K562 (cell line): ENCODE measurements around the gene C2orf42. TPM values are rescaled to one million over a fixed set of nuclear protein-coding genes. Genes with fewer than 3 reads are reported as not detected.

Source experiments
- CBX1 ChIP-seq: sonication (generic); IDR thresholded peaks from 2 replicates; pipeline ENCODE4 v1.6.1; 2016; ENCODE audit warnings: antibody characterized with exemption, low read depth, mild to moderate bottlenecking
- DMBX1 ChIP-seq: fragments of 250-450 bp; sonication (Bioruptor Pico); IDR thresholded peaks from 2 replicates; pipeline ENCODE4 v1.8.0; 2022; ENCODE audit warnings: inconsistent platforms, mild to moderate bottlenecking, moderate library complexity, borderline replicate concordance
- HEY1 ChIP-seq: fragments of 250-450 bp; sonication (Bioruptor Pico); IDR thresholded peaks from 2 replicates; pipeline ENCODE4 v1.5.0; 2020; ENCODE audit warnings: mild to moderate bottlenecking, moderate library complexity, borderline replicate concordance
- HNRNPL ChIP-seq: fragments of 200-400 bp; formaldehyde crosslinking; IDR thresholded peaks from 2 replicates; pipeline ENCODE4 v1.6.1; 2017; ENCODE audit warnings: low read depth, mild to moderate bottlenecking, low read length
- KHSRP ChIP-seq: fragments of 450-650 bp; IDR thresholded peaks from 2 replicates; pipeline ENCODE4 v1.6.1; 2017
- PHB ChIP-seq: fragments of 250-450 bp; sonication (Bioruptor Pico); IDR thresholded peaks from 2 replicates; pipeline ENCODE4 v1.5.0; 2021
- POLR2G ChIP-seq: fragments of 200-400 bp; formaldehyde crosslinking; IDR thresholded peaks from 2 replicates; pipeline ENCODE4 v1.6.1; 2017; ENCODE audit warnings: low read depth, mild to moderate bottlenecking, antibody characterized with exemption, low read length, moderate library complexity
- RHOXF2B ChIP-seq: fragments of 250-450 bp; sonication (Bioruptor Pico); conservative IDR thresholded peaks from 2 replicates; pipeline ENCODE4 v1.5.1; 2021
- SRF ChIP-seq, 2 experiments: fragments of 250-450, 450-650 bp in 1 of 2; sonication (Bioruptor Pico) in 1 of 2; sonication (generic) in 1 of 2; formaldehyde crosslinking; IDR thresholded peaks; 2 replicates each; pipeline versions ENCODE4 v1.5.0 to v1.5.1; 2020 to 2022; ENCODE audit warnings: mild to moderate bottlenecking in 1 of 2, missing genetic modification reagents in 1 of 2
- STAT5B ChIP-seq: fragments of 250-450 bp; sonication (Bioruptor Pico); IDR thresholded peaks from 2 replicates; pipeline ENCODE4 v1.8.0; 2021; ENCODE audit warnings: mild to moderate bottlenecking, inconsistent platforms
- ZNF124 ChIP-seq: sonication (generic); formaldehyde crosslinking; IDR thresholded peaks from 2 replicates; pipeline ENCODE4 v1.8.1; 2022; ENCODE audit warnings: missing genetic modification reagents
- polyA plus RNA-seq, 8 experiments: library from polyadenylated mRNA; depleted of rRNA in 4 of 8; stranded (reverse) in 5 of 8; unstranded in 3 of 8; fragments of >200 nt; fragmentation: Nextera tagmentation in 2 of 8; fragmentation: Illumina TruSeq in 1 of 8; extraction: Ambion mirVana in 2 of 8; extraction: Trizol in 1 of 8; gene quantifications; 2 replicates each; pipeline versions ENCODE4 v1.2.1 to v1.2.3, GENCODE V29; 2011 to 2014; ENCODE audit warnings: inconsistent platforms in 1 of 8, missing spikeins in 1 of 8
- total RNA-seq, 7 experiments: library from RNA; depleted of rRNA in 6 of 7; stranded (reverse); fragments of >200 nt in 6 of 7; fragmentation: Illumina TruSeq in 2 of 7; extraction: Trizol in 2 of 7; gene quantifications; 2 replicates each; pipeline versions ENCODE4 v1.2.1 to v1.2.3, GENCODE V29; 2011 to 2021; ENCODE audit warnings: low replicate concordance in 1 of 7
- TF ChIP-seq, protein P1 (sequence below), 2 experiments: fragments of 450-650 bp; IDR thresholded peaks; 2 replicates each; pipeline ENCODE4 v1.6.1; 2016; ENCODE audit warnings: mild to moderate bottlenecking in 2 of 2, borderline replicate concordance in 1 of 2, low read depth in 1 of 2, moderate library complexity in 1 of 2
- TF ChIP-seq, protein P2 (sequence below): fragments of 250-450 bp; sonication (Bioruptor Pico); IDR thresholded peaks from 2 replicates; pipeline ENCODE4 v1.8.0; 2021; ENCODE audit warnings: moderate library complexity, mild to moderate bottlenecking, inconsistent platforms
- TF ChIP-seq, protein P3 (sequence below): sonication (generic); formaldehyde crosslinking; IDR thresholded peaks from 2 replicates; pipeline ENCODE4 v1.8.0; 2022; ENCODE audit warnings: mild to moderate bottlenecking, low read depth, missing genetic modification reagents
- TF ChIP-seq, protein P4 (sequence below): fragments of 250-450 bp; sonication (Bioruptor Pico); IDR thresholded peaks from 2 replicates; pipeline ENCODE4 v1.8.0; 2022; ENCODE audit warnings: moderate library complexity, mild to moderate bottlenecking, inconsistent platforms

C2orf42 gene
- total and polyA plus RNA-seq, 9 of the 15 experiments (the other 6 are each of a cell fraction or from before 2014, with no cell fraction given), result 4.6 to 10.9 (median 7.5) TPM

DNA sequence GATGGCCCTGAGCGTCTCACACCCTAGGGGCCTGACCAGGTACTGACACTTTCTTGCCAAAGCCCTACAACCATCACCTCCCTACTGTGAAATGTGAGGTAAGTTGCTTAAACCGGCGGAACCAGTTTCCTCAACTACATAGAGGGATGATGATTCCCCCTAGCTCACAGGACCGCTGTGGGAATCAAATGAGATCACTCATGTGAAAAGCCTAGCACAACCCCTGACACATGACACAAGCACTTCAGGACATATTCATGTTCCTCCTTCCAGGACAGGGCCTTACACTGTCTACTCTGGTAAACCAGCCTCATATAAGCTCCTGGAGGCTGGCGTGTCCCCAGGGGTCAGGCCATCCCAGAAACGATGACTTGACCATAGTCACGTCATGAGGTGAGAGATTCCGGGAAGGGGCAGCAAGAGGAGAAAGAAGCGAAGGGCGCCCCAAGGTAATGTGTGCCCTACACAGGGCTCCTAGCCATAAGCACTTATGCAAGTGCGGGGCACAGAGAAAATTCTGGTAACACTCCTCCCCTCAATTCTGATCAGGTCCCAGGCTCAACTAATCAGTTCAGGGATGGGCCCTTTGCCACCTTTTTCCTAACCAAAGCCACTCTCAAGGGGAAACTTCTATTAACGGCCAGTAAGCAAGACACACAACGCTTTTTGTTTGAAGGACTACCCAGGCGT lies 49.5 kb downstream of the C2orf42 start (continued):
- TF ChIP-seq, protein P1, sequence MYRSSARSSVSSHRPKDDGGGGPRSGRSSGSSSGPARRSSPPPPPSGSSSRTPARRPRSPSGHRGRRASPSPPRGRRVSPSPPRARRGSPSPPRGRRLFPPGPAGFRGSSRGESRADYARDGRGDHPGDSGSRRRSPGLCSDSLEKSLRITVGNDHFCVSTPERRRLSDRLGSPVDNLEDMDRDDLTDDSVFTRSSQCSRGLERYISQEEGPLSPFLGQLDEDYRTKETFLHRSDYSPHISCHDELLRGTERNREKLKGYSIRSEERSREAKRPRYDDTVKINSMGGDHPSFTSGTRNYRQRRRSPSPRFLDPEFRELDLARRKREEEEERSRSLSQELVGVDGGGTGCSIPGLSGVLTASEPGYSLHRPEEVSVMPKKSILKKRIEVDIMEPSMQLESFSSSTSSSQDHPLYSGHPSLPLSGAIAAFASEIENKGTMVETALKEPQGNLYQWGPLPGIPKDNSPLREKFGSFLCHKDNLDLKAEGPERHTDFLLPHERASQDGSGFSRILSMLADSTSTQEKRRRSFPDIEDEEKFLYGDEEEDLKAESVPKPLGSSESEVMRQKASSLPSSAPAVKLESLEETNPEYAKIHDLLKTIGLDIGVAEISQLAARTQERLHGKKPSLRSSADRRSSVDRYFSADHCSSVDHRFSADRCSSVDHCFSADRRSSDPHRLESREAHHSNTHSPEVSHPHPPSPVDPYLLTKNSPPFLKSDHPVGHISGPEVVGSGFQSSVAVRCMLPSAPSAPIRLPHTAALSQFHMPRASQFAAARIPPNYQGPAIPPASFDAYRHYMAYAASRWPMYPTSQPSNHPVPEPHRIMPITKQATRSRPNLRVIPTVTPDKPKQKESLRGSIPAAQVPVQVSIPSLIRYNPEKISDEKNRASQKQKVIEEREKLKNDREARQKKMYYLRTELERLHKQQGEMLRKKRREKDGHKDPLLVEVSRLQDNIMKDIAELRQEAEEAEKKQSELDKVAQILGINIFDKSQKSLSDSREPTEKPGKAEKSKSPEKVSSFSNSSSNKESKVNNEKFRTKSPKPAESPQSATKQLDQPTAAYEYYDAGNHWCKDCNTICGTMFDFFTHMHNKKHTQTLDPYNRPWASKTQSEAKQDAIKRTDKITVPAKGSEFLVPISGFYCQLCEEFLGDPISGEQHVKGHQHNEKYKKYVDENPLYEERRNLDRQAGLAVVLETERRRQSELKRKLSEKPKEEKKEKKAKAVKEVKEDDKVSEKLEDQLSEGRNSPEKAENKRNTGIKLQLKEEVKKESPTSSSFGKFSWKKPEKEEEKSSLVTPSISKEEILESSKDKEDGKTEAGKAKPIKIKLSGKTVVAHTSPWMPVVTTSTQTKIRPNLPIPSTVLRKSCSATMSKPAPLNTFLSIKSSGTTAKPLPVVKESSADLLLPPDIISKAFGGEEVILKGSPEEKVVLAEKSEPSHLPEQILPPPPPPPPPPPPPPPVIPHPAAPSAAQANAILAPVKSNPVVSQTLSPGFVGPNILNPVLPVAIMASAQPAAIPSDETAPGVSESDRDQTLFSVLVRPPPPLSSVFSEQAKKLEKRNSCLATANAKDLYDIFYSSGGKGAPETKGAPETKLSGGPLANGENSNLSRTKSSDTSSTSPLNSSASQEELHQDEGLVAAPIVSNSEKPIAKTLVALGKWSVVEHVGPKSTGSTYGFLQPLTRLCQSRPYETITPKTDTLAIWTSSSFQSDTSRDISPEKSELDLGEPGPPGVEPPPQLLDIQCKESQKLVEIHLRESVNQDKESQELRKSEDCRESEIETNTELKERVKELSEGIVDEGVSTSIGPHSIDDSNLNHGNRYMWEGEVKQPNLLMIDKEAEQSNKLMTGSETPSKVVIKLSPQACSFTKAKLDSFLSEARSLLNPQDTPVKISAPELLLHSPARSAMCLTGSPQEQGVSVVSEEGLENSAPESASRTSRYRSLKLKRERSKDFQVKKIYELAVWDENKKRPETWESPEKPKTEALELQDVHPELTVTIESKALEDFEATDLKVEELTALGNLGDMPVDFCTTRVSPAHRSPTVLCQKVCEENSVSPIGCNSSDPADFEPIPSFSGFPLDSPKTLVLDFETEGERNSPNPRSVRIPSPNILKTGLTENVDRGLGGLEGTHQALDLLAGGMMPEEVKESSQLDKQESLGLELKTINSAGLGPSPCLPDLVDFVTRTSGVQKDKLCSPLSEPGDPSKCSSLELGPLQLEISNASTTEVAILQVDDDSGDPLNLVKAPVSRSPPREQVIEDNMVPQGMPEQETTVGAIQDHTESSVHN (IDR thresholded peaks at IDR 0.05; ENCODE audit: borderline replicate concordance in 1 of 2, low read depth in 1 of 2), result no peak
- TF ChIP-seq STAT5B (CRISPR knock-in tag) (no peak), ZNF124 (CRISPR knock-in tag) (no peak), DMBX1 (CRISPR knock-in tag) (peak; percentile 61; the same call in 1 of the 2 replicates), HEY1 (CRISPR knock-in tag) (no peak), RHOXF2B (CRISPR knock-in tag) (no peak), POLR2G (no peak), CBX1 (no peak), PHB (no peak), KHSRP (no peak), SRF (CRISPR knock-in tag; IDR thresholded peaks at IDR 0.05) (0 out of 4 replicates have a peak, but pooled peaks of 1 of the 2 experiments have one; percentile 13), HNRNPL (no peak)
- TF ChIP-seq, protein P2, sequence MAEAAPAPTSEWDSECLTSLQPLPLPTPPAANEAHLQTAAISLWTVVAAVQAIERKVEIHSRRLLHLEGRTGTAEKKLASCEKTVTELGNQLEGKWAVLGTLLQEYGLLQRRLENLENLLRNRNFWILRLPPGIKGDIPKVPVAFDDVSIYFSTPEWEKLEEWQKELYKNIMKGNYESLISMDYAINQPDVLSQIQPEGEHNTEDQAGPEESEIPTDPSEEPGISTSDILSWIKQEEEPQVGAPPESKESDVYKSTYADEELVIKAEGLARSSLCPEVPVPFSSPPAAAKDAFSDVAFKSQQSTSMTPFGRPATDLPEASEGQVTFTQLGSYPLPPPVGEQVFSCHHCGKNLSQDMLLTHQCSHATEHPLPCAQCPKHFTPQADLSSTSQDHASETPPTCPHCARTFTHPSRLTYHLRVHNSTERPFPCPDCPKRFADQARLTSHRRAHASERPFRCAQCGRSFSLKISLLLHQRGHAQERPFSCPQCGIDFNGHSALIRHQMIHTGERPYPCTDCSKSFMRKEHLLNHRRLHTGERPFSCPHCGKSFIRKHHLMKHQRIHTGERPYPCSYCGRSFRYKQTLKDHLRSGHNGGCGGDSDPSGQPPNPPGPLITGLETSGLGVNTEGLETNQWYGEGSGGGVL (CRISPR knock-in tag), result peak; percentile 59; the same call in 1 of the 2 replicates
- TF ChIP-seq, protein P3, sequence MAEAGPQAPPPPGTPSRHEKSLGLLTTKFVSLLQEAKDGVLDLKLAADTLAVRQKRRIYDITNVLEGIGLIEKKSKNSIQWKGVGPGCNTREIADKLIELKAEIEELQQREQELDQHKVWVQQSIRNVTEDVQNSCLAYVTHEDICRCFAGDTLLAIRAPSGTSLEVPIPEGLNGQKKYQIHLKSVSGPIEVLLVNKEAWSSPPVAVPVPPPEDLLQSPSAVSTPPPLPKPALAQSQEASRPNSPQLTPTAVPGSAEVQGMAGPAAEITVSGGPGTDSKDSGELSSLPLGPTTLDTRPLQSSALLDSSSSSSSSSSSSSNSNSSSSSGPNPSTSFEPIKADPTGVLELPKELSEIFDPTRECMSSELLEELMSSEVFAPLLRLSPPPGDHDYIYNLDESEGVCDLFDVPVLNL (CRISPR knock-in tag), result no peak
- TF ChIP-seq, protein P4, sequence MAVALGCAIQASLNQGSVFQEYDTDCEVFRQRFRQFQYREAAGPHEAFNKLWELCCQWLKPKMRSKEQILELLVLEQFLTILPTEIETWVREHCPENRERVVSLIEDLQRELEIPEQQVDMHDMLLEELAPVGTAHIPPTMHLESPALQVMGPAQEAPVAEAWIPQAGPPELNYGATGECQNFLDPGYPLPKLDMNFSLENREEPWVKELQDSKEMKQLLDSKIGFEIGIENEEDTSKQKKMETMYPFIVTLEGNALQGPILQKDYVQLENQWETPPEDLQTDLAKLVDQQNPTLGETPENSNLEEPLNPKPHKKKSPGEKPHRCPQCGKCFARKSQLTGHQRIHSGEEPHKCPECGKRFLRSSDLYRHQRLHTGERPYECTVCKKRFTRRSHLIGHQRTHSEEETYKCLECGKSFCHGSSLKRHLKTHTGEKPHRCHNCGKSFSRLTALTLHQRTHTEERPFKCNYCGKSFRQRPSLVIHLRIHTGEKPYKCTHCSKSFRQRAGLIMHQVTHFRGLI, result no peak
